NB4 (cell line): ENCODE results near the gene ANGPTL8.

Source experiments
- DNase-seq: peaks from one replicate; pipeline ENCODE4 v3.0.0; 2010; ENCODE audit warnings: low read depth
- H3K4me3 ChIP-seq: one replicate; pipeline ENCODE4 v1.5.1; 2011; ENCODE audit warnings: mild to moderate bottlenecking, low read depth, low read length, moderate library complexity
- CTCF ChIP-seq: IDR thresholded peaks from one replicate; pipeline ENCODE4 v1.5.1; 2012; ENCODE audit warnings: low read depth, low read length
- MAX ChIP-seq: IDR thresholded peaks from 2 replicates; pipeline ENCODE4 v1.6.1; 2011; ENCODE audit warnings: low read depth, low read length
- MYC ChIP-seq: IDR thresholded peaks from 2 replicates; pipeline ENCODE4 v1.6.1; 2011; ENCODE audit warnings: low read depth, low read length
- POLR2A ChIP-seq: IDR thresholded peaks from 2 replicates; pipeline ENCODE4 v1.6.1; 2011; ENCODE audit warnings: mild to moderate bottlenecking; ENCODE audit not compliant: insufficient read length; ENCODE audit errors: extremely low read depth

ANGPTL8 gene

GRCh38 chr19:11194173-11194572 is 45.2 kb upstream of the ANGPTL8 start:
- no peak overlapping the region for H3K4me3 ChIP-seq
- DNase-seq = no peak
- no peak for TF ChIP-seq POLR2A
- TF ChIP-seq MYC = no peak

GRCh38 chr19:11194656-11195558 is 44.5 kb upstream of the ANGPTL8 start:
- TF ChIP-seq POLR2A = no peak
- no peak for TF ChIP-seq MAX
- no peak for TF ChIP-seq CTCF
- TF ChIP-seq MYC = no peak
- no peak overlapping the region for H3K4me3 ChIP-seq
- DNase-seq = no peak

- H3K4me3 ChIP-seq = no peak overlapping the region
- DNase-seq = no peak
- no peak for TF ChIP-seq POLR2A
- no peak for TF ChIP-seq MAX
- no peak for TF ChIP-seq CTCF
- TF ChIP-seq MYC = no peak
Measured at GRCh38 chr19:11195681-11196080, 43.7 kb upstream of the ANGPTL8 start.

GRCh38 chr19:11196406-11197287 is 42.8 kb upstream of the ANGPTL8 start:
- no peak for TF ChIP-seq CTCF
- no peak for TF ChIP-seq MYC
- TF ChIP-seq MAX = no peak
- DNase-seq = peak; percentile 32
- H3K4me3 ChIP-seq = peak overlapping the region; percentile 54

- peak; percentile 81 for DNase-seq
- TF ChIP-seq CTCF (no peak), POLR2A (peak; percentile 67), MYC (peak; percentile 16; the same call in 1 of the 2 replicates), MAX (no peak)
- H3K4me3 ChIP-seq = peak within 1 kb of the TSS; percentile 54
Measured at GRCh38 chr19:11197291-11198174, 41.9 kb upstream of the ANGPTL8 start, which contains the start of gene KANK2. Gene KANK2, minus strand, starts transcription at chr19:11197545. Its CDS starts 3,034 bp downstream, at chr19:11194511.
